BJ (cell line): ENCODE measurements around the gene RIIAD1. TPM values are rescaled to one million over a fixed set of nuclear protein-coding genes. Genes with fewer than 3 reads are reported as not detected.

ENCODE experiments used
- CTCF ChIA-PET: fragments of 350-600 bp; formaldehyde crosslinking; extraction: SDS; loops from one replicate; lab custom pipeline; 2021; ENCODE audit warnings: antibody characterized with exemption, inconsistent platforms; lab: Yijun Ruan, JAX
- POLR2A ChIA-PET: fragments of 300-600 bp; sonication (Branson Sonifier 250); formaldehyde crosslinking; extraction: SDS; loops from one replicate; lab custom pipeline; 2021; ENCODE audit warnings: antibody characterized with exemption; lab: Charles Lee
- DNase-seq: peaks from one replicate; pipeline ENCODE4 v3.0.0-alpha.2; 2011; ENCODE audit warnings: low read depth
- H3K27me3 ChIP-seq: 2 replicates; pipeline ENCODE4 v1.6.0; 2011; ENCODE audit warnings: low read length; ENCODE audit not compliant: control insufficient read depth, insufficient read depth
- H3K36me3 ChIP-seq: 2 replicates; pipeline ENCODE4 v1.5.1; 2011; ENCODE audit warnings: low read length; ENCODE audit not compliant: control insufficient read depth, insufficient read depth
- H3K4me3 ChIP-seq: 2 replicates; pipeline ENCODE4 v1.5.1; 2011; ENCODE audit warnings: low read depth, mild to moderate bottlenecking, control low read depth, low read length
- CTCF ChIP-seq: IDR thresholded peaks from 2 replicates; pipeline ENCODE4 v1.5.1; 2011; ENCODE audit warnings: low read depth, mild to moderate bottlenecking, control low read depth, inconsistent platforms, low read length, moderate library complexity; ENCODE audit not compliant: insufficient read depth
- polyA plus RNA-seq: library from polyadenylated mRNA; depleted of rRNA; stranded (reverse); fragments of >200 nt; gene quantifications from 2 replicates; pipeline ENCODE4 v1.2.3, GENCODE V29; 2011

Gene RIIAD1
- polyA plus RNA-seq, 1 experiment: not detected

- Histone ChIP-seq H3K4me3 (no peak overlapping the region), H3K36me3 (peaks cover 4% of the 10 kb centered on the region), H3K27me3 (no peaks in the 10 kb centered on the region)
- no peak for DNase-seq
- no peak for TF ChIP-seq CTCF
- POLR2A ChIA-PET: no interaction called here
- CTCF ChIA-PET: no interaction called here
Observed at GRCh38 chr1:151701515-151701914, 19.8 kb upstream of the RIIAD1 start.

- H3K27me3 ChIP-seq: no peaks in the 10 kb centered on the region
- no peak overlapping the region for H3K4me3 ChIP-seq
- H3K36me3 ChIP-seq: peaks cover 4% of the 10 kb centered on the region; the same call in 1 of the 2 replicates
- ChIA-PET CTCF (no interaction called here), POLR2A (no interaction called here)
- no peak for TF ChIP-seq CTCF
- DNase-seq: no peak
Observed at GRCh38 chr1:151702936-151703335, 18.4 kb upstream of the RIIAD1 start.

GRCh38 chr1:151703813-151704212 is 17.5 kb upstream of the RIIAD1 start:
- no peaks in the 10 kb centered on the region for H3K27me3 ChIP-seq
- CTCF ChIA-PET: no interaction called here
- no peak for DNase-seq
- H3K36me3 ChIP-seq: peaks cover 4% of the 10 kb centered on the region; the same call in 1 of the 2 replicates
- POLR2A ChIA-PET: no interaction called here
- TF ChIP-seq CTCF: no peak
- H3K4me3 ChIP-seq: no peak overlapping the region

DNA sequence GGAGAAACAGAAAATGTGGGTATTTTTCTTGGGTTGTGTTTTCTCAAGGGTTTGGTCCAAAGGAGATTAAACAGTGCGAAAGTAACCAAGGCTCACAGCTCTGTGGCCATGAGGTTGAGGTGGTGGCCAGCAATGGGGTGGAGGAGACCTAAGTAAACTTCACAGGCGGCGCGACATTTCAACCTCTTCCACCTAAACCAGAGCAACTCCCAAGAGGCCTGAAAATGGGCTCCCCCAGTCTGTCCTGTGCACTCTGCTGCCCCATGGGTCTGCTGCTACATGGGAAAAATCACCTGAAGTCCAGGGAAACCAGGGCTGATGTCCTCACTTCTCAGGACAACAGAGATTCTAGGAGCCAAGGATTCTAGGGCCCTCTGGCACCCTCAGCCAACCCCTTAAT is 17.1 kb upstream of the RIIAD1 start:
- ChIA-PET POLR2A (no interaction called here), CTCF (no interaction called here)
- no peak for TF ChIP-seq CTCF
- no peak overlapping the region for H3K4me3 ChIP-seq
- no peaks in the 10 kb centered on the region for H3K27me3 ChIP-seq
- no peak for DNase-seq
- H3K36me3 ChIP-seq: peaks cover 4% of the 10 kb centered on the region; the same call in 1 of the 2 replicates

GRCh38 chr1:151705146-151705545 is 16.2 kb upstream of the RIIAD1 start:
- H3K36me3 ChIP-seq: peaks cover 4% of the 10 kb centered on the region; the same call in 1 of the 2 replicates
- TF ChIP-seq CTCF: no peak
- no peak overlapping the region for H3K4me3 ChIP-seq
- ChIA-PET CTCF (interaction anchor here (0.6 kb wide), 1 partner anchor 22 kb away, joined by 3 read pairs; no protein-coding TSS in a partner anchor), POLR2A (no interaction called here)
- no peak for DNase-seq
- peaks cover 2% of the 10 kb centered on the region for H3K27me3 ChIP-seq
